LNCaP clone FGC (cell line): ENCODE data around the gene PRKAG2.

Experiments
- DNase-seq: peaks from one replicate; pipeline ENCODE4 v3.0.0-alpha.2; 2011; ENCODE audit warnings: low read depth
- H3K4me3 ChIP-seq: 2 replicates; pipeline ENCODE4 v1.5.1; 2011; ENCODE audit warnings: mild to moderate bottlenecking, low read depth, low read length, control low read depth
- CTCF ChIP-seq: IDR thresholded peaks from 2 replicates; pipeline ENCODE4 v1.5.1; 2012; ENCODE audit warnings: mild to moderate bottlenecking; ENCODE audit not compliant: control insufficient read depth, insufficient read depth; ENCODE audit errors: extremely low read depth

The PRKAG2 gene

GRCh38 chr7:151513133-151513532, 363.8 kb downstream of the PRKAG2 start:
- H3K4me3 ChIP-seq: no peak overlapping the region
- no peak for TF ChIP-seq CTCF
- DNase-seq: no peak

- DNase-seq: no peak
- TF ChIP-seq CTCF: no peak
- no peak overlapping the region for H3K4me3 ChIP-seq
Observed at GRCh38 chr7:151512353-151512752, 364.6 kb downstream of the PRKAG2 start.

GRCh38 chr7:151511946-151512345, 365.0 kb downstream of the PRKAG2 start:
- DNase-seq: no peak
- H3K4me3 ChIP-seq: no peak overlapping the region
- no peak for TF ChIP-seq CTCF

GRCh38 chr7:151511270-151511669, 365.6 kb downstream of the PRKAG2 start:
- no peak for DNase-seq
- no peak for TF ChIP-seq CTCF
- no peak overlapping the region for H3K4me3 ChIP-seq

- TF ChIP-seq CTCF: no peak
- DNase-seq: no peak
- no peak overlapping the region for H3K4me3 ChIP-seq
Observed at GRCh38 chr7:151509670-151510333, 367.1 kb downstream of the PRKAG2 start.

- DNase-seq: no peak
- H3K4me3 ChIP-seq: no peak overlapping the region
- TF ChIP-seq CTCF: no peak
Observed at GRCh38 chr7:151508991-151509390, 367.9 kb downstream of the PRKAG2 start.

GRCh38 chr7:151507806-151508205, 369.1 kb downstream of the PRKAG2 start:
- H3K4me3 ChIP-seq: no peak overlapping the region
- DNase-seq: no peak
- TF ChIP-seq CTCF: no peak
